ENCODE measurements around the gene PADI2.

The PADI2 gene

GRCh38 chr1:17112076-17112475, 7.2 kb downstream of the PADI2 start:
- DNase-seq = no peak

GRCh38 chr1:17110555-17110926, 8.7 kb downstream of the PADI2 start:
- DNase-seq = no peak

GRCh38 chr1:17109892-17110554, 9.2 kb downstream of the PADI2 start:
- DNase-seq = no peak

- no peak for DNase-seq
Observed at GRCh38 chr1:17108786-17109185, 10.5 kb downstream of the PADI2 start.

GRCh38 chr1:17108360-17108759, 10.9 kb downstream of the PADI2 start:
- no peak for DNase-seq

GRCh38 chr1:17104782-17105181, 14.5 kb downstream of the PADI2 start:
- no peak for DNase-seq

- no peak for DNase-seq
Observed at GRCh38 chr1:17102232-17102631, 17.0 kb downstream of the PADI2 start.

- DNase-seq = no peak
Observed at GRCh38 chr1:17101261-17101660, 18.0 kb downstream of the PADI2 start.

GRCh38 chr1:17099616-17100340, 19.5 kb downstream of the PADI2 start:
- no peak for DNase-seq

- no peak for DNase-seq
Observed at GRCh38 chr1:17098446-17099317, 20.6 kb downstream of the PADI2 start.

- DNase-seq = no peak
Observed at GRCh38 chr1:17097787-17098186, 21.5 kb downstream of the PADI2 start.

GRCh38 chr1:17097147-17097546, 22.1 kb downstream of the PADI2 start:
- no peak for DNase-seq

- DNase-seq = no peak
Observed at GRCh38 chr1:17096584-17096983, 22.7 kb downstream of the PADI2 start.

- DNase-seq = no peak
Observed at GRCh38 chr1:17095141-17095540, 24.1 kb downstream of the PADI2 start.

- no peak for DNase-seq
Observed at GRCh38 chr1:17094664-17095063, 24.6 kb downstream of the PADI2 start.

- no peak for DNase-seq
Observed at GRCh38 chr1:17093822-17094393, 25.3 kb downstream of the PADI2 start.

GRCh38 chr1:17091252-17091651, 28.0 kb downstream of the PADI2 start:
- no peak for DNase-seq

GRCh38 chr1:17089506-17089905, 29.7 kb downstream of the PADI2 start:
- no peak for DNase-seq

GRCh38 chr1:17086751-17087150, 32.5 kb downstream of the PADI2 start:
- no peak for DNase-seq

- DNase-seq = no peak
Observed at GRCh38 chr1:17084787-17085186, 34.5 kb downstream of the PADI2 start.

GRCh38 chr1:17082761-17083160, 36.5 kb downstream of the PADI2 start:
- no peak for DNase-seq

GRCh38 chr1:17081439-17081838, 37.8 kb downstream of the PADI2 start:
- no peak for DNase-seq

- no peak for DNase-seq
Observed at GRCh38 chr1:17080880-17081279, 38.4 kb downstream of the PADI2 start.
